Right lobe of liver (tissue), 4 donors: ENCODE results near the gene SNX14.

Experiments
- POLR2A ChIP-seq: fragments of 450-650 bp; IDR thresholded peaks from one replicate; pipeline ENCODE4 v1.6.1; 2017; ENCODE audit warnings: antibody characterized with exemption, mild to moderate bottlenecking
- TF ChIP-seq, protein P1 (sequence below), 4 donors: fragments of 200-600 bp in 3 of 4; fragments of 450-650 bp in 1 of 4; IDR thresholded peaks; one replicate each; pipeline versions ENCODE4 v1.5.1 to v1.8.0; 2016 to 2022; ENCODE audit warnings: antibody characterized with exemption in 4 of 4, mild to moderate bottlenecking in 2 of 4
- donor health status: DM: no; HTN: no; CAD: no.
- donor health status: DM: no; HTN: no; CAD: no.
- donor health status: DM: no; HTN: yes; CAD: no.

DNA sequence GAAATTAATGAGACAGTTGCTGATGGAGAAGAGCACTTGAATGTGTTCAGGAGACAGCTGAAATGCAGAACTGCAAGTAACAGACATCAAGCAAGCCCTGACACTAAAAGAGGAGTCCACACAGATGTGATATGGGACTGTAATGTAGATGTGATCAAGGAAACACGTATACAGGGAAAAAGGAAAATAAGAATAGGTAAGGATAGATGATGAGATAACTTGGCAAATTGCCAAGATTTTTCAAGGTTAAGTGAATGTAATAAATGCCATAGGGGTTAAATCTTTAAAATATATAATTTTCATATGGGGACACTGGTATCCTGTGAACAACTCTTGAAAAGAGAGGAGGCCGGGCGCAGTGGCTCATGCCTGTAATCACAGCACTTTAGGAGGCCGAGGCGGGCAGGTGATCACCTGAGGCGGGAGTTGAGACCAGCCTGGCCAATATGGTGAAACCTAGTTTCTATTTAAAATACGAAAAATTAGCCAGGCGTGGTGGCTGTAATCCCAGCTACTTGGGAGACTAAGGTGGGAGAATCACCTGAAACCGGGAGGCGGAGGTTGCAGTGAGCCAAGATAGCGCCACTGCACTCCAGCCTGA is 7.2 kb upstream of the SNX14 start:
- TF ChIP-seq, protein P1, sequence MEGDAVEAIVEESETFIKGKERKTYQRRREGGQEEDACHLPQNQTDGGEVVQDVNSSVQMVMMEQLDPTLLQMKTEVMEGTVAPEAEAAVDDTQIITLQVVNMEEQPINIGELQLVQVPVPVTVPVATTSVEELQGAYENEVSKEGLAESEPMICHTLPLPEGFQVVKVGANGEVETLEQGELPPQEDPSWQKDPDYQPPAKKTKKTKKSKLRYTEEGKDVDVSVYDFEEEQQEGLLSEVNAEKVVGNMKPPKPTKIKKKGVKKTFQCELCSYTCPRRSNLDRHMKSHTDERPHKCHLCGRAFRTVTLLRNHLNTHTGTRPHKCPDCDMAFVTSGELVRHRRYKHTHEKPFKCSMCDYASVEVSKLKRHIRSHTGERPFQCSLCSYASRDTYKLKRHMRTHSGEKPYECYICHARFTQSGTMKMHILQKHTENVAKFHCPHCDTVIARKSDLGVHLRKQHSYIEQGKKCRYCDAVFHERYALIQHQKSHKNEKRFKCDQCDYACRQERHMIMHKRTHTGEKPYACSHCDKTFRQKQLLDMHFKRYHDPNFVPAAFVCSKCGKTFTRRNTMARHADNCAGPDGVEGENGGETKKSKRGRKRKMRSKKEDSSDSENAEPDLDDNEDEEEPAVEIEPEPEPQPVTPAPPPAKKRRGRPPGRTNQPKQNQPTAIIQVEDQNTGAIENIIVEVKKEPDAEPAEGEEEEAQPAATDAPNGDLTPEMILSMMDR (IDR thresholded peaks at IDR 0.05) = no peak
- TF ChIP-seq POLR2A = no peak
